Neural cell (in vitro differentiated cells): ENCODE data around the gene ENKD1. TPM values are rescaled to one million over a fixed set of nuclear protein-coding genes. Genes with fewer than 3 reads are reported as not detected.

ENCODE experiments used
- H2AFZ ChIP-seq: fragments of 200-600, 300-800 bp; sonication (generic), shearing (Covaris generic); 2 replicates; pipeline ENCODE4 v1.6.0; 2014; ENCODE audit warnings: low read depth, mild to moderate bottlenecking, antibody characterized with exemption, low read length, moderate library complexity
- H3F3A ChIP-seq: fragments of 200-600 bp; shearing (Covaris generic); 2 replicates; pipeline ENCODE4 v1.6.1; 2016; ENCODE audit warnings: mild to moderate bottlenecking, moderate library complexity, mixed read lengths, antibody characterized with exemption, low read length; ENCODE audit not compliant: insufficient read depth, poor library complexity, severe bottlenecking
- H3K27ac ChIP-seq: fragments of 200-600, 300-800 bp; sonication (generic), shearing (Covaris generic); 2 replicates; pipeline ENCODE4 v1.5.1; 2014; ENCODE audit warnings: mild to moderate bottlenecking, low read length, moderate library complexity
- H3K27me3 ChIP-seq: fragments of 300-800, 200-600 bp; sonication (generic), shearing (Covaris generic); 2 replicates; pipeline ENCODE4 v1.6.0; 2014; ENCODE audit warnings: mild to moderate bottlenecking, low read depth, low read length, moderate library complexity; ENCODE audit not compliant: insufficient read depth
- H3K36me3 ChIP-seq: fragments of 300-800, 200-600 bp; sonication (generic), shearing (Covaris generic); 2 replicates; pipeline ENCODE4 v1.5.1; 2014; ENCODE audit warnings: mild to moderate bottlenecking, antibody characterized with exemption, low read length, moderate library complexity; ENCODE audit not compliant: insufficient read depth
- H3K4me2 ChIP-seq: fragments of 300-800, 200-600 bp; sonication (generic), shearing (Covaris generic); 2 replicates; pipeline ENCODE4 v1.6.0; 2014; ENCODE audit warnings: mild to moderate bottlenecking, low read length
- H3K4me3 ChIP-seq: fragments of 300-800, 200-600 bp; sonication (generic), shearing (Covaris generic); 2 replicates; pipeline ENCODE4 v1.5.1; 2014; ENCODE audit warnings: mild to moderate bottlenecking, low read length, moderate library complexity
- H3K79me2 ChIP-seq: fragments of 200-600 bp; shearing (Covaris generic); replicated peaks from 2 replicates; pipeline ENCODE4 v1.6.0; 2014; ENCODE audit warnings: mild to moderate bottlenecking, low read length, moderate library complexity; ENCODE audit not compliant: insufficient read depth
- H3K9ac ChIP-seq: fragments of 300-800, 200-600 bp; sonication (generic), shearing (Covaris generic); 2 replicates; pipeline ENCODE4 v1.6.1; 2016; ENCODE audit warnings: mild to moderate bottlenecking, low read length, mixed read lengths
- H3K9me2 ChIP-seq: fragments of 200-600 bp; shearing (Covaris generic); 2 replicates; pipeline ENCODE4 v1.6.1; 2016; ENCODE audit warnings: mild to moderate bottlenecking, low read length, mixed read lengths; ENCODE audit not compliant: insufficient read depth
- H3K9me3 ChIP-seq: fragments of 200-600, 300-800 bp; sonication (generic), shearing (Covaris generic); 2 replicates; pipeline ENCODE4 v1.6.1; 2016; ENCODE audit warnings: mild to moderate bottlenecking, mixed run types, low read length, moderate library complexity, mixed read lengths
- H4K20me1 ChIP-seq: fragments of 200-600 bp; shearing (Covaris generic); 2 replicates; pipeline ENCODE4 v1.6.1; 2016; ENCODE audit warnings: mild to moderate bottlenecking, mixed run types; ENCODE audit not compliant: insufficient read depth
- CTCF ChIP-seq: fragments of 450-650 bp; IDR thresholded peaks from 2 replicates; pipeline ENCODE4 v1.5.1; 2014; ENCODE audit warnings: antibody characterized with exemption, mild to moderate bottlenecking, moderate library complexity; ENCODE audit not compliant: poor library complexity, severe bottlenecking
- EP300 ChIP-seq: fragments of 450-650 bp; conservative IDR thresholded peaks from 2 replicates; pipeline ENCODE4 v1.6.1; 2014; ENCODE audit warnings: antibody characterized with exemption, mild to moderate bottlenecking, moderate library complexity; ENCODE audit not compliant: poor library complexity, severe bottlenecking
- EZH2 ChIP-seq: fragments of 200-600, 300-800 bp; shearing (Covaris generic), sonication (generic); IDR thresholded peaks from 2 replicates; pipeline ENCODE4 v1.6.1; 2014; ENCODE audit warnings: antibody characterized with exemption, low read length, borderline replicate concordance, mild to moderate bottlenecking; ENCODE audit not compliant: insufficient read depth, poor library complexity, severe bottlenecking
- MXI1 ChIP-seq: fragments of 450-650 bp; conservative IDR thresholded peaks from 2 replicates; pipeline ENCODE4 v1.6.1; 2014; ENCODE audit warnings: antibody characterized with exemption, mild to moderate bottlenecking; ENCODE audit not compliant: poor library complexity, severe bottlenecking
- POLR2AphosphoS5 ChIP-seq: IDR thresholded peaks from 2 replicates; pipeline ENCODE4 v1.6.1; 2012
- RAD21 ChIP-seq: fragments of 450-650 bp; conservative IDR thresholded peaks from 2 replicates; pipeline ENCODE4 v1.6.1; 2014; ENCODE audit warnings: antibody characterized with exemption, mild to moderate bottlenecking, moderate library complexity
- REST ChIP-seq: IDR thresholded peaks from 2 replicates; pipeline ENCODE4 v1.6.1; 2012; ENCODE audit warnings: borderline replicate concordance
- SMC3 ChIP-seq: fragments of 450-650 bp; conservative IDR thresholded peaks from 2 replicates; pipeline ENCODE4 v1.6.1; 2014; ENCODE audit warnings: antibody characterized with exemption, mild to moderate bottlenecking, moderate library complexity; ENCODE audit not compliant: poor library complexity
- TAF1 ChIP-seq: IDR thresholded peaks from 2 replicates; pipeline ENCODE4 v1.6.1; 2012; ENCODE audit warnings: low read depth
- polyA plus RNA-seq: library from polyadenylated mRNA; depleted of rRNA; stranded (reverse); fragments of >200 nt; gene quantifications from 2 replicates; pipeline ENCODE4 v1.2.3, GENCODE V29; 2014

Gene ENKD1
- polyA plus RNA-seq, 1 donor from 2014 or later = 36.6 TPM

- Histone ChIP-seq H3K9me2 (no peaks in the 10 kb centered on the region), H4K20me1 (peaks cover 12% of the 10 kb centered on the region), H3K79me2 (peaks cover 48% of the 10 kb centered on the region)
Measured at GRCh38 chr16:67704110-67704509, 37.6 kb upstream of the ENKD1 start.

GRCh38 chr16:67703626-67704025, 37.1 kb upstream of the ENKD1 start:
- H3K9ac ChIP-seq = no peak overlapping the region
- no peak overlapping the region for H3K27ac ChIP-seq
- H3K9me3 ChIP-seq = no peaks in the 10 kb centered on the region
- TF ChIP-seq EZH2 (no peak), MXI1 (no peak)
- H3K27me3 ChIP-seq = no peaks in the 10 kb centered on the region
- H2AFZ ChIP-seq = no peak overlapping the region
- H3K4me2 ChIP-seq = no peak overlapping the region
- no peak overlapping the region for H3K4me3 ChIP-seq
- H4K20me1 ChIP-seq = peaks cover 12% of the 10 kb centered on the region
- H3K79me2 ChIP-seq = peaks cover 43% of the 10 kb centered on the region
- H3F3A ChIP-seq = no peaks in the 10 kb centered on the region
- no peaks in the 10 kb centered on the region for H3K36me3 ChIP-seq
- H3K9me2 ChIP-seq = no peaks in the 10 kb centered on the region

More at GRCh38 chr16:67704110-67704509, 37.6 kb upstream of the ENKD1 start:
- Histone ChIP-seq H3K9ac (no peak overlapping the region), H3K27me3 (no peaks in the 10 kb centered on the region), H3K36me3 (no peaks in the 10 kb centered on the region), H3K4me3 (no peak overlapping the region), H3K9me3 (no peaks in the 10 kb centered on the region), H2AFZ (no peak overlapping the region), H3K27ac (no peak overlapping the region), H3F3A (no peaks in the 10 kb centered on the region), H3K4me2 (no peak overlapping the region)
- TF ChIP-seq RAD21 (no peak), EZH2 (no peak), REST (no peak), TAF1 (no peak), POLR2AphosphoS5 (no peak), EP300 (no peak), MXI1 (no peak), CTCF (no peak), SMC3 (no peak)

GRCh38 chr16:67702130-67702529, 35.6 kb upstream of the ENKD1 start:
- Histone ChIP-seq H3K9me2 (no peaks in the 10 kb centered on the region), H3K27ac (no peak overlapping the region), H2AFZ (no peak overlapping the region), H3K4me3 (no peak overlapping the region), H3K79me2 (peaks cover 28% of the 10 kb centered on the region), H4K20me1 (peaks cover 12% of the 10 kb centered on the region), H3K36me3 (no peaks in the 10 kb centered on the region), H3F3A (no peaks in the 10 kb centered on the region), H3K9ac (no peak overlapping the region), H3K4me2 (no peak overlapping the region), H3K27me3 (no peaks in the 10 kb centered on the region), H3K9me3 (no peaks in the 10 kb centered on the region)
- TF ChIP-seq EZH2 (no peak), CTCF (no peak), EP300 (no peak), TAF1 (no peak), MXI1 (no peak), REST (no peak), POLR2AphosphoS5 (no peak), RAD21 (no peak), SMC3 (no peak)
